Lower leg skin (tissue), 4 donors: ENCODE measurements around the gene CRB2. TPM values are rescaled to one million over a fixed set of nuclear protein-coding genes. Genes with fewer than 3 reads are reported as not detected.
A peak's percentile ranks its signal among the peaks of the same experiment; 100 is the strongest.

ENCODE experiments used
- DNase-seq, 2 donors: peaks; one replicate each; pipeline ENCODE4 v3.0.0-alpha.2; 2019; ENCODE audit warnings: low spot score in 2 of 2
- H3K4me3 ChIP-seq: fragments of 200-600 bp; sonication (generic); 2 replicates; pipeline ENCODE4 v1.5.1; 2017; ENCODE audit warnings: mild to moderate bottlenecking, low read depth; ENCODE audit not compliant: poor library complexity, severe bottlenecking
- CTCF ChIP-seq, 3 donors: fragments of 450-650 bp; IDR thresholded peaks; one replicate each; pipeline ENCODE4 v1.5.1; 2016; ENCODE audit warnings: antibody characterized with exemption in 3 of 3, mild to moderate bottlenecking in 3 of 3, moderate library complexity in 2 of 3
- POLR2A ChIP-seq, 2 donors: fragments of 450-650 bp; IDR thresholded peaks; one replicate each; pipeline ENCODE4 v1.6.1; 2016 to 2017; ENCODE audit warnings: antibody characterized with exemption in 2 of 2, mild to moderate bottlenecking in 1 of 2, moderate library complexity in 1 of 2
- WGBS, 2 donors: methylation state at CpG; one replicate each; pipeline ENCODE4 v1.1.5; 2018; 5-methylcytosine and 5-hydroxymethylcytosine counted together
- intact Hi-C: fragments of 100-400 bp; cut with DNase I; formaldehyde crosslinking; loops from one replicate; pipeline ENCODE4 v1.15.0; 2023; ENCODE audit warnings: low total_unique reads
- total RNA-seq, 4 donors: library from RNA; depleted of rRNA; stranded (reverse); fragments of >200 nt; gene quantifications; one replicate each; pipeline ENCODE4 v1.1.0, GENCODE V29; 2016

The CRB2 gene
- total RNA-seq, 4 donors from 2014 or later = not detected

GRCh38 chr9:123421186-123421585 is 65.2 kb downstream of the CRB2 start:
- WGBS, 2 donors = 97 to 100% methylated on average over 13 of the region's 13 CpGs
- no peak overlapping the region for H3K4me3 ChIP-seq
- TF ChIP-seq POLR2A (IDR thresholded peaks at IDR 0.05) (no peak), CTCF (IDR thresholded peaks at IDR 0.05) (no peak)
- intact Hi-C loops = no loop called here
- peak in 1 of 2 donors; percentile 70 for DNase-seq

GRCh38 chr9:123421801-123422455 is 65.9 kb downstream of the CRB2 start:
- intact Hi-C loops = no loop called here
- 77 to 86% methylated on average over 8 of the region's 8 CpGs for WGBS, 2 donors
- peak in 1 of 2 donors; percentile 81 for DNase-seq
- H3K4me3 ChIP-seq = no peak overlapping the region
- TF ChIP-seq POLR2A (IDR thresholded peaks at IDR 0.05) = no peak
- no peak for TF ChIP-seq CTCF (IDR thresholded peaks at IDR 0.05)

- 90 to 92% methylated on average over 21 of the region's 21 CpGs for WGBS, 2 donors
- no peak for TF ChIP-seq POLR2A (IDR thresholded peaks at IDR 0.05)
- no peak for TF ChIP-seq CTCF (IDR thresholded peaks at IDR 0.05)
- peak in 1 of 2 donors; percentile 56 for DNase-seq
- no peak overlapping the region for H3K4me3 ChIP-seq
- intact Hi-C loops = no loop called here
These were observed 66.8 kb downstream of the CRB2 start for GRCh38 chr9:123422635-123423310.

GRCh38 chr9:123423311-123423640 is 67.3 kb downstream of the CRB2 start:
- peak in 1 of 2 donors; percentile 56 for DNase-seq
- 93 to 96% methylated on average over 8 of the region's 8 CpGs for WGBS, 2 donors

GRCh38 chr9:123424131-123424530 is 68.1 kb downstream of the CRB2 start:
- H3K4me3 ChIP-seq = no peak overlapping the region
- intact Hi-C loops = no loop called here
- DNase-seq = peak in 1 of 2 donors; percentile 40
- no peak for TF ChIP-seq CTCF (IDR thresholded peaks at IDR 0.05)
- no peak for TF ChIP-seq POLR2A (IDR thresholded peaks at IDR 0.05)
- 93 to 94% methylated on average over 5 of the region's 5 CpGs for WGBS, 2 donors

More at GRCh38 chr9:123423311-123423640, 67.3 kb downstream of the CRB2 start:
- no peak overlapping the region for H3K4me3 ChIP-seq
- no peak for TF ChIP-seq POLR2A (IDR thresholded peaks at IDR 0.05)
- no peak for TF ChIP-seq CTCF (IDR thresholded peaks at IDR 0.05)
- intact Hi-C loops = no loop called here
